Cardiac fibroblast (primary cell): ENCODE data around the gene STN1.

ENCODE experiments used
- DNase-seq, 2 donors: peaks; one replicate each; pipeline versions ENCODE4 v3.0.0 to v3.0.0-alpha.2; 2010; ENCODE audit warnings: low read depth in 2 of 2
- H3K4me3 ChIP-seq, 2 donors: replicated peaks in 1 of 2; 1 replicate in 1 of 2; 2 replicates in 1 of 2; pipeline ENCODE4 v1.5.1; 2011; ENCODE audit warnings: low read depth in 2 of 2, low read length in 2 of 2, mild to moderate bottlenecking in 2 of 2, moderate library complexity in 1 of 2
- CTCF ChIP-seq: IDR thresholded peaks from one replicate; pipeline ENCODE4 v1.5.1; 2011; ENCODE audit warnings: low read depth, mild to moderate bottlenecking, low read length, inconsistent platforms

Gene STN1

GRCh38 chr10:103854265-103854685 lies 63.7 kb downstream of the STN1 start:
- peak in 1 of 2 donors; percentile 44 for DNase-seq
- no peak for TF ChIP-seq CTCF
- H3K4me3 ChIP-seq = peak overlapping the region; percentile 65 to 74

- DNase-seq = no peak
- TF ChIP-seq CTCF = no peak
- peak overlapping the region in 1 of 2 donors; percentile 74 for H3K4me3 ChIP-seq
These were observed 64.3 kb downstream of the STN1 start for GRCh38 chr10:103853428-103854264.

- no peak for TF ChIP-seq CTCF
These were observed 65.1 kb downstream of the STN1 start for GRCh38 chr10:103852856-103853255.

GRCh38 chr10:103852189-103852711 lies 65.7 kb downstream of the STN1 start:
- H3K4me3 ChIP-seq = no peak overlapping the region
- DNase-seq = peak; percentile 57 to 70
- no peak for TF ChIP-seq CTCF

More at GRCh38 chr10:103852856-103853255, 65.1 kb downstream of the STN1 start:
- DNase-seq = peak; percentile 55 to 67
- no peak overlapping the region for H3K4me3 ChIP-seq

GRCh38 chr10:103851261-103851660 lies 66.7 kb downstream of the STN1 start:
- DNase-seq = no peak
- no peak overlapping the region for H3K4me3 ChIP-seq
- TF ChIP-seq CTCF = no peak

- H3K4me3 ChIP-seq = peak overlapping the region in 1 of 2 donors; percentile 31
- TF ChIP-seq CTCF = no peak
- no peak for DNase-seq
These were observed 67.5 kb downstream of the STN1 start for GRCh38 chr10:103850572-103850895.
